Sigmoid colon (tissue), 4 donors: ENCODE data around the gene ZNF564.

ENCODE experiments used
- EP300 ChIP-seq, 4 donors: sonication (generic); formaldehyde crosslinking; IDR thresholded peaks; one replicate each; pipeline ENCODE4 v1.6.1; 2017; ENCODE audit warnings: antibody characterized with exemption in 4 of 4
- POLR2A ChIP-seq, 2 donors: fragments of 450-650 bp; IDR thresholded peaks; one replicate each; pipeline ENCODE4 v1.6.1; 2016; ENCODE audit warnings: antibody characterized with exemption in 2 of 2, mild to moderate bottlenecking in 2 of 2, moderate library complexity in 2 of 2
- TF ChIP-seq, protein P1 (sequence below), 4 experiments: fragments of 450-650 bp in 3 of 4; fragments of 200-600 bp in 1 of 4; IDR thresholded peaks; one replicate each; pipeline ENCODE4 v1.5.1; 2016 to 2019; ENCODE audit warnings: antibody characterized with exemption in 4 of 4, mild to moderate bottlenecking in 3 of 4, moderate library complexity in 2 of 4

DNA sequence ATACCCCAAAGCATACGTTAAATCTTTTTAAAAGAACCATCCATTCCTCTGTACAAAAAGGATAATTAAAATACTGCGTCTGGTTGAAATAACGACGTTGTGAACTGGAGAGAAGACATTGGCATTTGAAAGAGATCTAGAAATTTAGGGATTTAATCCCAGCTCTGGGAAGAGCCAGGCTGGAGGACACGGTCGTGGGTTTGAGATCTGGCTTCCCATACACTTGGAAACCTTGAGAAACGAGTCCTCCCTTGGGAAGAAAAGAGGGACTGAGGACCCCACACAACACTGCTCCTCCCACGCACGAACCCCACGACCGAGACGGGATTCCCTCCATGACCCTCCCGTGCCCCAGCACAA, 67.3 kb downstream of the ZNF564 start:
- TF ChIP-seq, protein P1, sequence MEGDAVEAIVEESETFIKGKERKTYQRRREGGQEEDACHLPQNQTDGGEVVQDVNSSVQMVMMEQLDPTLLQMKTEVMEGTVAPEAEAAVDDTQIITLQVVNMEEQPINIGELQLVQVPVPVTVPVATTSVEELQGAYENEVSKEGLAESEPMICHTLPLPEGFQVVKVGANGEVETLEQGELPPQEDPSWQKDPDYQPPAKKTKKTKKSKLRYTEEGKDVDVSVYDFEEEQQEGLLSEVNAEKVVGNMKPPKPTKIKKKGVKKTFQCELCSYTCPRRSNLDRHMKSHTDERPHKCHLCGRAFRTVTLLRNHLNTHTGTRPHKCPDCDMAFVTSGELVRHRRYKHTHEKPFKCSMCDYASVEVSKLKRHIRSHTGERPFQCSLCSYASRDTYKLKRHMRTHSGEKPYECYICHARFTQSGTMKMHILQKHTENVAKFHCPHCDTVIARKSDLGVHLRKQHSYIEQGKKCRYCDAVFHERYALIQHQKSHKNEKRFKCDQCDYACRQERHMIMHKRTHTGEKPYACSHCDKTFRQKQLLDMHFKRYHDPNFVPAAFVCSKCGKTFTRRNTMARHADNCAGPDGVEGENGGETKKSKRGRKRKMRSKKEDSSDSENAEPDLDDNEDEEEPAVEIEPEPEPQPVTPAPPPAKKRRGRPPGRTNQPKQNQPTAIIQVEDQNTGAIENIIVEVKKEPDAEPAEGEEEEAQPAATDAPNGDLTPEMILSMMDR (IDR thresholded peaks at IDR 0.05), result no peak
- no peak for TF ChIP-seq EP300 (IDR thresholded peaks at IDR 0.05)
- no peak for TF ChIP-seq POLR2A (IDR thresholded peaks at IDR 0.05)
